GM21447 (cell line): Measurements from ENCODE around the gene MACROD2.

ENCODE experiments used
- ATAC-seq: cut with Tn5 transposase; IDR thresholded peaks from one replicate; pipeline ENCODE4 v1.9.1; 2021; ENCODE audit not compliant: unreplicated experiment

MACROD2 gene

DNA sequence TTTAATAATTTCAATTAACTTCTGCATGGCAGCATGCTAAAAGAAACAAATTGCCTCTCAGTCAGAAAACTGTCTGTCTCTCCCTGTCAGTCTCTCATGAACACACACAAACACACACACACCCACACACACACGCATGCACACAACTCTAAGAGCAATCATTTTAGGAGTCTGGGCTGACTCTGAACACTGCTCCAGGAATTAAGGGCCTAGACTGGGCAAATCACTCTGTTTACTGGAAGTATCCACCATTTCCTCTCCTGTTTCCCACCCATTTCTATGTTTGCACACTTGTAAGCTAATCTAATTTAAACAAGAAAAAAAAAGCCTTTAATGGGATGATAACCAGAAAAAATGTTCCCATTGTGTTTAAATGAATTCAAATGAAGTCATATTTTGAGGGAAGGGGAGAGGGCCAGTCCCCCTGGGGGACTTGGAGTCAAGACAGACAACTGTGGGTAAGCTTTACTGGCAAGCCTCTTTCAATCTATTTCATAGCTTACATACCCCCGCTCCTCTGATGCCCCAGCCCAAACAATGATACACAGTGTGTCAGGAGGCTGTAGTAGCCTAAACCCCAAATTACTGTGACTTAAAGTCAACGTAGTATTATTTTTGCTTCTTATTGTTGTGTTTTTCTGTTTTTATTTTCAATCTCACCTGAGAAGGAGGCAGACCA is 789.9 kb downstream of the MACROD2 start:
- no peak for ATAC-seq

DNA sequence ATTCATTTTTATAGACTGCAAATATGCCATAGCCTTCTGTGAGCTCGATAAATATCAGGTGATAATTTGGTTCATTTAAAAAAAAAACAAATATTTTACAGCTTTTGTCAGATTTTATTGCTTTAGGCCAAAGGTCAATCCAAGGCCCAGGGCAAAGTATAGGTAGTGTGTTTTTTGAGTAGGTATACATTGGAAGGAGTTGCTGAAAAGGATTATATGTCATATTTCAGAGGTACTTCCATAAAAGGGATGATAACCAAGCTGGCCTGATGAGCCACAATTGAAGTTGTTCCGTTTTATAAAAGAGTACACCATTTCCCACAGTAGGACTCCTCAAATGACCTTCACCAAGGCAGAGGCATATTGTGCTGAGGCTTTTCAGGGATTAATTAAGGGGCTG is 794.9 kb downstream of the MACROD2 start:
- ATAC-seq = no peak

DNA sequence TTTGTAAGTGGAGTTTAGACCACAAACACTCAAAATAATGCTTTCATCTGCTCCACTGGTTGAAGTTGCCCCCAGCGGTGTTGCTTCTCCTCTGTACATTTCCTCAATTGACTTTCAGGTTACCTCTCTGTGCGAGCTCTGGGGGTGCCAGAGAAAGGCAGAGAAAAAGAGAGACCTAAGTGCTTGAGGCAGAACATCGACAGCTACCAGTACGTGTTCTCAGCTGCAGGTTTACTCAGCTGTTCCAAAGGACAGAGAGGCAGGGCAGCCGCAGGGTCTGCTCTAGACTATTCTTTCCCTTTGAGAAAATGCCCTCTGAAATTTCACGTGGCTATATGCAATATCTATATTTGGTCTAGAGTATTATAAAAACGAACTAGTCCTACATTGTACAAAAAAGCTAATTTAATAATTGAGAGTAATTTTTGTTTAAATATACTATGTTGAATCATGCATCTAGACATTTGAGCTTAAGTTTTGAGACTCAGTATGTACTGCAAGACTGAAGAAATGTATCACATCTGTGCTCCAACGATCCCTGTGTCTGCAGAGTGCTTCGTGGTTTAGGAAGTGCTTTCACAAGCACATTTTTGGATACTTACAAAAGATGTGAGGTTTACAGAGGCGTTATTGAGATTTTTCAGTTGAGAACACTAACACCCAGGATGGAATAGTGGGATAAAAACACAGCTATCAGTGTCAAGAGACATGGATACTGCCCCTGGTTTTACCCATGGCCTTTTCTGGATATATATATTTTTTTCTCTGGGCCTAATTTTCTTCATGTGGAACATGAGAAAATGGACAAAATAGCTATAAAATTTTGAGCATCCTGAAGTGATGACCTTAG is 795.7 kb downstream of the MACROD2 start:
- no peak for ATAC-seq

DNA sequence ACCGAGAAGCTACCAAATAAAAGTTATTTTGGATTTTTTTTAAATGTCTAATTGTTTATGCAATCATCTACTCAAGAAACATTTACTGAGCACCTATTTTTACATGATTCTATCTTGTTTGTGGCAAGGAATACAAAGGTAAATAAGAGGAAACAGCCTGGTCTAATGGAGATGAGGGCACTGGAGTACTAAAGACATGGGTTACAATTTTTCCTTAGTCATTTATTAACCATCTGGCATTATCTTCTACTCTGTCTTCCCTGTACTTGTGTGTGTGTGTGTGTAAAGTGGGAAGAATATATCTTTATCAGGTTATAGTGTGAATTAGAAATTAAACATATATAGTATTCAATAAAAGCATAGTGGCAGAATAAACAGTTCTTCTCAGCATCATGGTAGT is 797.6 kb downstream of the MACROD2 start:
- ATAC-seq = no peak

DNA sequence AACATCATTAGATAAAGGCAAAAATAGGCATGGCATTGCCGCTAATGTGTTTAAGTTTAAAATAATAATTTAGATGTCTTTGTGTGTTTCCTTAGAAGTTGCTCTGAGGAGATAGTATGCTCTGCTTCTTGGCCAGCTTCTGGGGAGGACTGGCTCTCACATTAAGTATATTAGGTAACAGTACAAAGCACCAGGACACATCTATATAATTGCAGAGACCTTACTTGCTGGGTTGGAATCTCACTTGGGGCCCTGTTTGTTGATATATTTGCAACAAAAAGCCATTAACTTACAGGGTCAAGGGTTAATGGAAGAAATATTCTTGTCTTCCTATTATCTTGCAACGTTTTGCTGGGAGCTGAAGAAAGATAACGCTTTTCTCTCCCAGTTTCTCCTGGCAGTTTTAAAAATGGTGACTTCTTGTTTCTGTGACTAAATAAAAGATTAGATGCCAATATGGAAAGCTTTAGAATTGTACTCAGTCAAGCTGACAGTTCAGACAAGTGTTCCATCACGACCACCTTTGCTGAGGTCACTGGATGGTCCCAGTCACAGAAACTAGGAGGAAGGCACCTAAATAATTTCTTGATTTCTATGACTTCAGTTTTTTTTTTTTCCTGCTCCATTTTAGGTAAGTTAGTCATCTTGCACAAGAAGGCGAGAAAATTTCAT is 804.4 kb downstream of the MACROD2 start:
- no peak for ATAC-seq

DNA sequence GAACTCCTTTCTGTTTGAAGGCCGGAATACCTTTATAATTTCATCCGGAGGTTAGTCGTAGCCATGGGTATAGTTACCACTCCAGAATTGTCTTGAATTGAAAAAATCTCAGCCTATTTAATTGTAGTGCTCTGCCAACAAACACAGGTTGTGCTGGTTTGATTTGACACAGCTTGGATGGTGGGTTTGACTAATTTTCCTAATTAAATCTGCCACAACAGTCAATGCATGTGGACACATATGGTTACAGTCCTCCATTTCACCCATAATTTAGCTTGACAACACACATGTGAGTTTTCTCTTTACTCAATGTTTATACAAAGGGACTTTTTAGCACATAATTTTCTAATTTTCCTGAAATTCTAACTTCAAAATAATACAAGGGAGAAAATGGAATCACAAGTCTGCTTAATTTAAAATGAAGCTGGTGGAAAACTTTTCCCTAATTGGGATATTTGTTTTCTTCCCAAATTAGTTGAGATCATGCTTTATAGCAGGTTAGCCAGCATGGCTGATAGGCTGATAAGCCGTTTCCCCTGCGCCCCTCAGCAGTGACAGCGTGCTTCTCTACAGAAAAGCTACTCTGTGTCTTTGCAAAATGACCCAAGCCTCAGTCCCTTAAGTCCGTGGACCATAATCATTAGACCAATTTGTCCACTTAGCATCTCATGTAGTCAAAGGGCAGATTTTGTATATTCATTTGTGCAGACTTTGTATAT is 805.5 kb downstream of the MACROD2 start:
- no peak for ATAC-seq

DNA sequence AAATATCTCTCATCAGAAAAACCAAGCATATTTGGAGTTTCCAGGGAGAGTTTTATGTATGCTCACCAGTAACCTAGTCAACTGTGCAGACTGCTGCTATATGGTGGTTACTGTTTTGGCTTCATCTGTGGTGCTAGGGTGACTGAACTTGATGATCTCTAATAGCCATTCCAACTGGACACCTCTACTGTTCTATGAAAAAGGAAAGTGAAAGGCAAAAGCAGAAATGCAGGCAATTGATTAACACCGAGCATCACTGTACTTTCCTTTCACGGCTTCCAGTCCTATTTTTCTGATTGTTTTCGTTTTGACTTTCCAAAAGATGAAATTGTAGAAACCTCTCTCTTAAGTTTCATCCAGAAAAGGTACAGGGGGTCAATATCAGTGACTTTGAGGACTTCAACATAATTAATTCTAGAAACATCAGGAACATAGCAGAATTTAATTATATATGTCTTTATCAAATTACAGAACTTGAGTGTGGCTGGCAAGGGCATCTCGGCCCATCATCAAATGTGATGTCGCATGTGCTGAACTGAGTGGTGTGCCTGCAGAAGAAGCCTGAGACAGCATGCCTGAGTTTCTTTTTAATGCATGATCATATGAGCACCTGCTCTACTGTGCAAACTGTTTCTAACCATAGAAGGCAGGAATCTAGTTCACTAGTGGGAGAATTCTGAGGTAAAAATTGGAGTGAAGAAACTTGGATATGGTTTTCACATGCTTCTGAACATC is 806.4 kb downstream of the MACROD2 start:
- peak; percentile 51 for ATAC-seq

DNA sequence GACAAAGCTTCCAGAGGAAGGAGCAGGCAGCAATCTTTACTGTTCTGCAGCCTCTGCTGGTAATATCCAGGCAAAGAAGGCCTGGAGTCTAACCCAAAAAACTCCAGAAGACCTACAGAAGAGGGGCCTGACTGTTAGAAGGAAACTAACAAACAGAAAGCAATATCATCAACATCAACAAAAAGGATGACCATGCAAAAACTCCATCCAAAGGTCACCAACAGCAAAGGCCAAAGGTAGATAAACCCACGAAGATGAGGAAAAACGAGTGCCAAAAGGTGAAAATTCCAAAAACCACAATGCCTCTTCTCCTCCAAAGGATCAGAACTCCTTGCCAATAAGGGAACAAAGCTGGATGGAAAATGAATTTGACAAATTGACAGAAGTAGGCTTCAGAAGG is 811.9 kb downstream of the MACROD2 start:
- ATAC-seq = no peak

DNA sequence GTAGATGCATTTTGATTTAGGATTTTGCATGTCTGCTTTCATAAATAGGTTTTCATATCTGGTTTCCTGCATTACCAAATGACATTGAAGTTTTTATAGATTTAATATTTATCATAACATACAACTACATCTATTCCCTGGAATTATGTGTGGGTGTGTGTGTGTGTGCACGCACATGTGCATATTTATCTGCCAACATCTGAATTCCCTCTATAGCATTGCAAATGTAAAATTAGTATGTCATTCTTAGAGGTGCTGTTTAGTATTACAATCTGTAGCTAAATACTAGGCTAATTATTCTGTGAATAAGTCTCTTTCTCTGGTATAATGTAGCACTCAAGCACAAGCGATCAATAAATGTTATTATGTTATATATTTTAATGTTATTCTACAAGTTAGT is 820.0 kb downstream of the MACROD2 start:
- ATAC-seq = no peak

DNA sequence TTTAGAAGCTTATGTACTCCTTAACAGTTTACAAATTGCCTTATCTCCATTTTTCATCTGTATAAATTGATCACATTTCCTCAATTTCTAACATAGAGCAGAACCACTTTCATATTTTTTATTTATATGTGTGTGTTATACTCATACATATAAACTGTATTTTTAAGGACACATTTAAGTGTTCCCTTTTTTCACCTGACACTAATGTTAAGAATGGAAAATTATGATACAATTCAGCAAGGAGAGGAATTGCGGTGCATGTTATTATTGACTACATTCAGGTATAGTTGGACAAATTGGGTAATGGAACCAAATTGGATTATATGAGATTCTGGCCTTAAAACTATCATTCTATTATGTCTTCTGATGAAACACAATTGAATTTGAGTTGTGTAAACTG is 821.2 kb downstream of the MACROD2 start:
- ATAC-seq = no peak

DNA sequence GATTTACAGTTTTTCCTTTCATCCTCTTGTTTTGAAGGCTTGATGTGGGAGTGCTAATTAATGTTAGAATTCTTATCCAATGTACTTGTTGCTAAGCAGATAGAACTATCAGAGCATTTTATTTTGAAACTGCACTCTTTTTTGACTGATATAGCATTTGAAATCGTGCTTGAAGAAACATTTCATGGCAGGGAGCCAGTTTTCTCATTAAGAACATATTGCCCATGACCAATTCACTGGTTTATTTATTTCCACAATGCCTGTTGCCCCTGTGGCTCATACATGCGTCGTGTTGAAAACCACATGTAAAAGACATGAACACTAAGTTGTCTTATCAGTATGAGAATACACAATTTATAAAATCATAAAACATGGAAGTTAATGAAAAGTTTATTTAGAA is 821.8 kb downstream of the MACROD2 start:
- ATAC-seq = no peak

DNA sequence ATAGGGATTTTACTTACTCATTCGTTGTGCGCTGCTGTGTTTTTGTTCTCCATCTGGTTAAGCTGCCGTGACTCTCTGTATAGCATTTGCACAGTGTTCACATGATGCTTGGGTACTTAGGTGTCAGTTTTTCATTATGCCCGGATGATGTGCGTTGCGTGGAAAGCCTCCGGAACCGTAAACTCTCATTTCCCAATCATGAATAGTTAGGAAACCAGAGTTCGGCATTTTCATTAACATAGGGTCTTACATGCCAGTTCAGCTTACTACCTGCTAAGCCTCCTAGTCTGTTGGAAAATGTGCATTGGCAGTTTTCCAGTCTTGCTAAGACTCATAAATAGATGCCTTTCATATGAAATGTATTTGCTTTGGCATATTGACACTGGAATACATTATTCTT is 825.5 kb downstream of the MACROD2 start:
- no peak for ATAC-seq

DNA sequence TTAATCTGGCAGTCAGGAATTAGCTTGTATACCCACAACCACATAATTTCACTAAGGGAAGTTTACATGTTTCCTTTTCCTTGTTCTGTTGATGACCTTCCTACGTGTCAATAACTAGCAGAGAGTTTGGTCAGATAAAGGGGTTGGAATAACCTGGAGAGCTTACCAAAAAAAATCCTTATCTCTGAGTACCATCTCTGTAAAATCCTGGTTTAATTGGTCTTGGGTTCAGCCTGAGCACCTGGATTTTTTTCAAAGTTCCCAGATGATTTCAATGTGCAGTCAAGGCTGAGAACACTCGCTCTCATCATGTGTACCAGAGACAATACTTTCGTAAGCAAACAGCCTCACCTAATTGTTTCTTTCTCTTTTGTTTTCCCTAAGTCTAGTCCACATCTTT is 825.9 kb downstream of the MACROD2 start:
- ATAC-seq = no peak

DNA sequence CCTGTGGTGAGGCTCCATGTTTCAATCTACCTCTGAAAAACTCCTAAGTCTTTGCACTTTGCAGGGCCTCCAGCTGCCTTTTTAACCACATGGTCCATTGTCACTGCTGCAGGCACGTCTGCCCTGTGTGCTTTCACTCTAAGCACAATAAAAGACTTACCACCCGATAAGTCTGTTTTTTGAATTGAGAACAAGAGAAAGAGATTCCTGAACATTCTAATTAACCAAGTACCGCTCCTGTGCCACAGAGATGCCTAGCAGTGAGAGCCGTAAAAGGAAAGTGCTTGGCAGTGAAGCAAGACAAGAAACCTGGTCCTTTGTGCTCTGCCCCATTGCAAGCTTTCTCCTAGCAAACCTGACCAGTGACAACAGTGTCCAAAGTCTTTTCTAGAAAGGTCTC is 829.7 kb downstream of the MACROD2 start:
- ATAC-seq = no peak

DNA sequence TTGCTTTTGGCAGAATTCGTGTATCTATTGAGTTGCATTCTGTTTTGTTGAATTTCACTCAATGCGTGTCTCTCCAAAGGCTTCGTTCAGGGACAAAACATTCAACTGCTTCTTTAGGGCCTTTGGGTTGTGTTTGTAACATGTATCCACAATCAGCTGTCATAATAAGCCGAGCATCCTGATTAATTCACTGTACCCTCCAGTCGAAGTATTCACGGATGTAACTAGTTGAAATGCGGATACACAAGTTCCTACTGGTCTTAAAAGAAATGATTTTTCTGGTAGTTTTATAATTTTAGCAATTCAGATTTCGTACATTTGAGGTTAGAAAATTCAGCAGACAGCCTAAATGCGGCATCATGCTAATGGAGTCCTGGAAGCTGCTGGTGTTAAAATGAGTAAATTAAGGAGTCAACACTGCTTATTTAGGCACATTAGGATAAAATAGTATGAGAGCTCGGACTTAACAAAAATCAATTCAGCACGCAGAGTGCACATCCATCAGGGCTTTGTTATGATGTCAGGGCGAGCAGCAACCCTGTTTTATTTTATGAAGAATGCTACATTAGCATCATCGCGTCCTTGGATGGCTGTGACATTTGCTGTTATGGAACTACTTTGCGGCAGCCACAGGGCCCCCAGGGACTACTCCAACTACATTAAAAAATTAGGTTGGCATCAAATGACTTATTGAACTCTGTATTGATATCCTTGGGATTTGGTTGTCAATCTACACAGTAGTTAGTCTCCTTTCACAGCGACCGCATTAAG is 831.4 kb downstream of the MACROD2 start:
- ATAC-seq = no peak

DNA sequence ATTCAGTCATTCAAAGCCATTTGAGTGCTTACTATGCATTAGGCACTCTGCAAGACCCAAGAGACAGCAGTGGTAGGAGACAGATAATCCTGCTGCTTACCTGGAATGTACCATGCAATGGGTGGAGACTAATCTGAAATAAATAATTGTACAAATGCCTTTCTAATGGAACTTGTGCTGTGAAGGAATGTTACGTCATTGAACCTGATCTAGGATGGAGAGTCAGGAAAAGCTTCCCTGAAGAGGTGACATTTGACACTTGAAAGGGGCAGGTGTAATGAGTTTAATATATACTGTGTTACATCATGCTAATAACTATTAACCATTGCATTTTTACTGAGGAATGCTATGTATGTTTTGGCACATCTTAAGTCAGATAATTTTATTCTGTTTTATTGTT is 833.1 kb downstream of the MACROD2 start:
- ATAC-seq = no peak

DNA sequence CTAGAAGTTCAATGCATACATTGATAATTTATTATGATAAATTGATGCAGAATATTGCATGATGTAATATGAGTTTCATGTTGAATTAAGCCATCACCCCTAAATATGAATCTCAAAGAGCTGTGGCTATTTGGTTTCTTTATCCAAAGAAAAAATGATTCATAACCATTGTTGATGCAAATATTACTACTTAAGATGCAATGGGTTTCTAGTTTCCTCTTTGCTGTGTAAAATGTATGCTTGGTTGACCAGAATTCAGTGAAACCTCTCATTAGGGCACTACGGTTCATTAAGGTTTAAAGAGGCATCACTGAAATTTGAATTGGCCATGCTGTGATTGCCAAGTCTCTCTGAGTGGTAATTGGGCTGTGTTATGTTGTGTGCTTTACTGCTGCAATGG is 834.6 kb downstream of the MACROD2 start:
- ATAC-seq = peak; percentile 51

DNA sequence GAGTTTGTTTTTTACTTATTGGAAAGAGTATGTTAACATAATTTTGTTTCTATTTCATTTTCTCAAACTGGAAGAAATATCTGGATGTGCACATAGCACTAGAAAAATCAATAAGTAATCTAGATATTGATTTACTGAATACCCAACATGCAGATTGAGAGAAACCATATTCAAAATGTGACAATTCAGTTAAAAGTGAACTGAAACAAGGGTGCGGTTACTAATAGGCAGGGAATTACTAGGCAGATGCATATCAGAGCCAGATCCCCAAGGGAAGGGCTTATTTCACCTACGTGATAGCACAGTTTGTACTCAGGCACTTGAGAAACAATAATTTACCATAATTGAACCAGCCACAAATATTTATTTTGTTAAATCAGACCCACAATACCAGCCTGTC is 835.1 kb downstream of the MACROD2 start:
- peak; percentile 65 for ATAC-seq

DNA sequence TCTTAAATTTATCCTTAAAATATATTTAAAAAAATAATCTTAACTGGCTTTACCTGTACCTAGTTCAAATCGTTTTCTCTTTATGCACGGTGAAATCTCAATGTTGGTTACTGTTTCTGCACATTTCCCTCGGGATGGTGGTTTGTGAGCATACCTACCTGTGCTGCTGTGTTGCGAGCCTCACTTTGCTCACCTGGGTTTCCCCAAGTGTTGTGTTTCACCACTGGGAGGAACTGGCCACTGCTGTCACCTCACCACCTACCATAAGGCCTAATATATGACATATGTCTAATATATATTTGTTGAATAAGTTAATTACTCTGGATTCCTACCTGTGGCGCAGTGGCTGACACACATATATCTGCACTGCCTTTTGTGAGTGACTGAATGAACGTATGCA is 835.6 kb downstream of the MACROD2 start:
- peak; percentile 19 for ATAC-seq

DNA sequence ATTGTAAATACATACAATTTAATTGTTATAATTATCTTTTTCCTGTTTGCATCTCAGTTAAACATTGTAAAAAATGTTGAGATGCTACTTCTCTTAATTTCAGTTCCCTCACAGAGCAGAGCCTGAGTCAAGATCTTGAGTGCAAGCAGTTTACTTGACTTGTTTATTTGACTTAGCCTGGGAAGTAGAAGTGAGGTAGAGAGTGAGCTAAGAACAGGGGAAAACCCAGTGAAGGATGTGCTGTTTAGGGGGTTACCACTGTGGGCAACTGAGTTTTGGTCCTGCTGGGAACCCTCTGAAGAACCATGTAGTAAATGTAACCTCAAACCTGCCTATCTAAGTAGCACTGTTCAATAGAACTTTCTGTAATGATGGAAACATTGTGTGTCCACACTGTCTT is 837.3 kb downstream of the MACROD2 start:
- peak; percentile 60 for ATAC-seq
